ENCODE measurements around the gene PDGFC. TPM values are rescaled to one million over a fixed set of nuclear protein-coding genes. Genes with fewer than 3 reads are reported as not detected.
A peak's percentile ranks its signal among the peaks of the same experiment; 100 is the strongest.

PDGFC gene
- total and polyA plus RNA-seq, 2 of the 13 experiments (the other 11 are each of a cell fraction or from before 2014, with no cell fraction given): 4.6 to 9.1 TPM

DNA sequence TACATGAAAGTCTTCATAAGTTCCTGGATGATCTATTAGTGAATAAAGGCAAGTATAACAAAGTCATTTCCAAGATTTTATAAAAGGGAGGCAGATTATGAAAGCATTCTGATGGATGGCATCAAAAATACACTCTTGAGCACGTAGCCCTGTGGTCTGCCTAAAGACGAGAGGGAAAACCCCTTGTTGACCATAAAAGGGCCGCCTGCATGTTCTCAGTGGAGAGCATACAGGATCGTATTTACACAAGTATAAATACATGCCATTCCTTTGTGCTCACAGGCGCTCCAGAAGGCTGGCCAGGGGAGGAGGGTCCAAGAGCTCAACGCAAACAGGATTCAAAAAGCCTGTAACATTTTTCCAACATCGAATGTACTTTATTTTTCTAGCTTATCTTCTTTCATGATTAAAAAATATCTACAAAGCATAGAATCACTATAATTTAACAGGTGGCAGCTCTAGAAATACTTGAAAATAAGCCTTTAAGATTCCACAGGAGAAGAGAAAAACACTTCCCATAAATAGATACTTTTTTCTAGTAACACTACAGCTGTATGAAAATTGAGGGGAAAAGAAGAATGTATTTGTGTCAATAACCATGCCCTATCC lies 29.6 kb downstream of the PDGFC start (continued):
- peak; percentile 86 for TF ChIP-seq JUN (CRISPR knock-in tag; IDR thresholded peaks at IDR 0.05)
- peak; percentile 94 for TF ChIP-seq SALL1 (CRISPR knock-in tag; IDR thresholded peaks at IDR 0.05)
- TF ChIP-seq IRF9 (CRISPR knock-in tag; IDR thresholded peaks at IDR 0.05; ENCODE audit: borderline replicate concordance): no peak
- TF ChIP-seq ZNF556 (CRISPR knock-in tag; IDR thresholded peaks at IDR 0.05; ENCODE audit: borderline replicate concordance): no peak
- no peak for TF ChIP-seq RFXAP (CRISPR knock-in tag; IDR thresholded peaks at IDR 0.05; ENCODE audit: borderline replicate concordance)
- no peak for TF ChIP-seq ZNF296 (CRISPR knock-in tag; conservative IDR thresholded peaks at IDR 0.05)
- no peak for TF ChIP-seq PRDM15 (CRISPR knock-in tag; IDR thresholded peaks at IDR 0.05)
- no peak for TF ChIP-seq ZMAT3 (CRISPR knock-in tag; conservative IDR thresholded peaks at IDR 0.05)
- no peak for TF ChIP-seq ZNF772 (CRISPR knock-in tag; IDR thresholded peaks at IDR 0.05)
- peak; percentile 94 for TF ChIP-seq FOXA3 (CRISPR knock-in tag; IDR thresholded peaks at IDR 0.05)
- TF ChIP-seq CC2D1A (CRISPR knock-in tag; IDR thresholded peaks at IDR 0.05): no peak
- TF ChIP-seq SIX1 (CRISPR knock-in tag; IDR thresholded peaks at IDR 0.05; ENCODE audit: borderline replicate concordance): no peak
- TF ChIP-seq, protein P1, sequence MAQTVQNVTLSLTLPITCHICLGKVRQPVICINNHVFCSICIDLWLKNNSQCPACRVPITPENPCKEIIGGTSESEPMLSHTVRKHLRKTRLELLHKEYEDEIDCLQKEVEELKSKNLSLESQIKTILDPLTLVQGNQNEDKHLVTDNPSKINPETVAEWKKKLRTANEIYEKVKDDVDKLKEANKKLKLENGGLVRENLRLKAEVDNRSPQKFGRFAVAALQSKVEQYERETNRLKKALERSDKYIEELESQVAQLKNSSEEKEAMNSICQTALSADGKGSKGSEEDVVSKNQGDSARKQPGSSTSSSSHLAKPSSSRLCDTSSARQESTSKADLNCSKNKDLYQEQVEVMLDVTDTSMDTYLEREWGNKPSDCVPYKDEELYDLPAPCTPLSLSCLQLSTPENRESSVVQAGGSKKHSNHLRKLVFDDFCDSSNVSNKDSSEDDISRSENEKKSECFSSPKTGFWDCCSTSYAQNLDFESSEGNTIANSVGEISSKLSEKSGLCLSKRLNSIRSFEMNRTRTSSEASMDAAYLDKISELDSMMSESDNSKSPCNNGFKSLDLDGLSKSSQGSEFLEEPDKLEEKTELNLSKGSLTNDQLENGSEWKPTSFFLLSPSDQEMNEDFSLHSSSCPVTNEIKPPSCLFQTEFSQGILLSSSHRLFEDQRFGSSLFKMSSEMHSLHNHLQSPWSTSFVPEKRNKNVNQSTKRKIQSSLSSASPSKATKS (CRISPR knock-in tag; IDR thresholded peaks at IDR 0.05): no peak
- no peak for TF ChIP-seq ZNF737 (CRISPR knock-in tag; IDR thresholded peaks at IDR 0.05; ENCODE audit: borderline replicate concordance)
- TF ChIP-seq AGO2 (optimal IDR thresholded peaks at IDR 0.05; ENCODE audit: low read depth, low read length): no peak
- no peak for TF ChIP-seq ZNF101 (CRISPR knock-in tag; IDR thresholded peaks at IDR 0.05; ENCODE audit: borderline replicate concordance, low read depth)
- no peak for TF ChIP-seq HES4 (CRISPR knock-in tag; IDR thresholded peaks at IDR 0.05; ENCODE audit: borderline replicate concordance)
- no peak for TF ChIP-seq CHCHD3 (CRISPR knock-in tag; IDR thresholded peaks at IDR 0.05)
- TF ChIP-seq KLF16 (CRISPR knock-in tag; IDR thresholded peaks at IDR 0.05): no peak
- TF ChIP-seq SRF (IDR thresholded peaks at IDR 0.05; ENCODE audit: low read depth, low read length): peak; percentile 98
- TF ChIP-seq ZNF567 (CRISPR knock-in tag; IDR thresholded peaks at IDR 0.05; ENCODE audit: borderline replicate concordance): no peak
- TF ChIP-seq, protein P2, sequence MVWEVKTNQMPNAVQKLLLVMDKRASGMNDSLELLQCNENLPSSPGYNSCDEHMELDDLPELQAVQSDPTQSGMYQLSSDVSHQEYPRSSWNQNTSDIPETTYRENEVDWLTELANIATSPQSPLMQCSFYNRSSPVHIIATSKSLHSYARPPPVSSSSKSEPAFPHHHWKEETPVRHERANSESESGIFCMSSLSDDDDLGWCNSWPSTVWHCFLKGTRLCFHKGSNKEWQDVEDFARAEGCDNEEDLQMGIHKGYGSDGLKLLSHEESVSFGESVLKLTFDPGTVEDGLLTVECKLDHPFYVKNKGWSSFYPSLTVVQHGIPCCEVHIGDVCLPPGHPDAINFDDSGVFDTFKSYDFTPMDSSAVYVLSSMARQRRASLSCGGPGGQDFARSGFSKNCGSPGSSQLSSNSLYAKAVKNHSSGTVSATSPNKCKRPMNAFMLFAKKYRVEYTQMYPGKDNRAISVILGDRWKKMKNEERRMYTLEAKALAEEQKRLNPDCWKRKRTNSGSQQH (CRISPR knock-in tag; IDR thresholded peaks at IDR 0.05; ENCODE audit: low read depth): no peak
- peak; percentile 94 for TF ChIP-seq TEAD3 (CRISPR knock-in tag; optimal IDR thresholded peaks at IDR 0.05; ENCODE audit: borderline replicate concordance)

Measured in HepG2 (cell line).